Lower leg skin (tissue), 4 donors: ENCODE results near the gene AOPEP. TPM values are rescaled to one million over a fixed set of nuclear protein-coding genes. Genes with fewer than 3 reads are reported as not detected.

Source experiments
- DNase-seq, 2 donors: peaks; one replicate each; pipeline ENCODE4 v3.0.0-alpha.2; 2019; ENCODE audit warnings: low spot score in 2 of 2
- H3K4me3 ChIP-seq: fragments of 200-600 bp; sonication (generic); 2 replicates; pipeline ENCODE4 v1.5.1; 2017; ENCODE audit warnings: mild to moderate bottlenecking, low read depth; ENCODE audit not compliant: poor library complexity, severe bottlenecking
- CTCF ChIP-seq, 3 donors: fragments of 450-650 bp; IDR thresholded peaks; one replicate each; pipeline ENCODE4 v1.5.1; 2016; ENCODE audit warnings: antibody characterized with exemption in 3 of 3, mild to moderate bottlenecking in 3 of 3, moderate library complexity in 2 of 3
- POLR2A ChIP-seq, 2 donors: fragments of 450-650 bp; IDR thresholded peaks; one replicate each; pipeline ENCODE4 v1.6.1; 2016 to 2017; ENCODE audit warnings: antibody characterized with exemption in 2 of 2, mild to moderate bottlenecking in 1 of 2, moderate library complexity in 1 of 2
- WGBS, 2 donors: methylation state at CpG; one replicate each; pipeline ENCODE4 v1.1.5; 2018; 5-methylcytosine and 5-hydroxymethylcytosine counted together
- intact Hi-C: fragments of 100-400 bp; cut with DNase I; formaldehyde crosslinking; loops from one replicate; pipeline ENCODE4 v1.15.0; 2023; ENCODE audit warnings: low total_unique reads
- total RNA-seq, 4 donors: library from RNA; depleted of rRNA; stranded (reverse); fragments of >200 nt; gene quantifications; one replicate each; pipeline ENCODE4 v1.1.0, GENCODE V29; 2016

AOPEP gene
- total RNA-seq, 4 donors from 2014 or later: 66.3 to 136 (median 118) TPM

DNA sequence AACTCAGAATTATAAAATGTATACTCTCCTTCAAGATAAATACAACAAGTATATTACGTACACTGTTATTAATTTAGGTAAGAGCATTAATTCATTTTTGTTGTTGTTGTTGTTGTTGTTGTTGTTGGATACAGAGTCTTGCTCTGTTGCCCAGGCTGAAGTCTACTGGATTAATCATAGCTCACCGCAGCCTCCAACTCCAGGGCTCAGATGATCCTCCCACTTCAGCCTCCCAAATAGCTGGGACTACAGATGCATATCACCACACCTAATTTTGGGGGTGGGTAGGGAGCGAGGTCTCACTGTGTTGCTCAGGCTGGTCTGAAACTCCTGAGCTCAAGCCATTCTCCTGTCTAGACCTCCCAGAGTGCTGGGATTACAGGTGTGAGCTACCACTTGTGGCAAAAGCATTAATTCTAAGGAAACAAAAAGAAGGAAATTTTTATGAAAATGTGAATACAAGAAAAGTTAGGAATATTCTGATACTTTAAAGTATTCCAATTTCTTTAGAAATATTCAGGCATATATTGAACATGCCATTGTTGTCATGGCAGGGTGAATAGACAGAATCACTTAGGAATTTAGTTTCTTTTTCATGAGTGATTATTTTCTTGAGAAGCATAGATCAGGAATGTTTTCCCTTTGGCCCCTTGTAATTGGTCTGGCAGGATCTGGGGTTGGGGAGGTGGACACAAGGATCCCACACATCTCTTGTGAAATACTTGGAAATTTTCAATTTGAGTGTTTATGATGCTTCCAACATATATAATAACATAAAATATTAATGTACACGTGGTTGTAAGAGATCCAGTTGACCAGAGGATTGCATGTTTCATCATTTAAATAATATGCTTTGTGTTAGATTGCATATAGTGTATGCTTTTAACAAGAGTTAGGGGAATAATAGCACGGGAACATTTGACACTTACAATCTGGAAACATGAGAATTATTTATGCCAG, 327.4 kb downstream of the AOPEP start:
- intact Hi-C loops: no loop called here
- WGBS, 2 donors: 59 to 70% methylated on average over 5 of the region's 5 CpGs
- TF ChIP-seq POLR2A (IDR thresholded peaks at IDR 0.05) (no peak), CTCF (IDR thresholded peaks at IDR 0.05) (no peak)
- no peak overlapping the region for H3K4me3 ChIP-seq
- no peak for DNase-seq

GRCh38 chr9:95055334-95055850, 328.9 kb downstream of the AOPEP start:
- no peak for DNase-seq
- TF ChIP-seq CTCF (IDR thresholded peaks at IDR 0.05): no peak
- TF ChIP-seq POLR2A (IDR thresholded peaks at IDR 0.05): no peak
- no peak overlapping the region for H3K4me3 ChIP-seq
- intact Hi-C loops: no loop called here
- 15 to 21% methylated on average over 6 of the region's 6 CpGs for WGBS, 2 donors

DNA sequence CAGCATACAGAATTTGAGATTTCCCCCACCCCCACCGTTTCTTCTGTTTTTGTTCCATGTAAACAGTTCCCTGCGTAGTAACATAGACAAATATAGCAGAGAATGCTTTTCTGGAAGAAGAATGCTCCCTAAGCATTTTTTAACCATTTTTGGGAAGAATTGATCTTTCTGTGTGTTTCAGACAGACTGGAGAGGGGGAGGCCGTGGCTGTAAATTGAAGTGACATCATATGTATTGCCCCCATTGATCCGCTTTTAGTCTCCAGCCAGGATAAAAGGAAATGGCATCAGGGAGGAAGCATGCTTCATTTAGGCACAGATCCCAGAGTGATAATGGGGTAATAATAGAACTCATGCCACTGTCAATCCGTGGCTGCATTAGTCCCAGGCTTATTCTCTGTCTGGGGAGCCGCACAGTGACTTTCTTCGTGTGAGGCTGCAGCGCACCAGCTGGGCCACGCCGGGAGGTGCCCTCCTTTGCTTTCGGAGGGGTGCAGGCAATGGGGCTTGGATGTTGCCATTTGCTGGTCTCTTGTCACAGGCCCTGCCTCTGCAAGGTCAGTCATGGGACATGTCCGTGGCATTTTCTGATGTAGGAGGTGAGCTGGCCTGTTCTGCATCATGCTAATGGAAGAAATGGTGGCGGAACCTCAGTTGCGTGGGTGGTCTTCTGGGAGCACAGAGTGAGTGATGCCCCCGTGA, 329.5 kb downstream of the AOPEP start:
- DNase-seq: no peak
- no peak overlapping the region for H3K4me3 ChIP-seq
- 23 to 34% methylated on average over 15 of the region's 15 CpGs for WGBS, 2 donors
- TF ChIP-seq POLR2A (IDR thresholded peaks at IDR 0.05) (no peak), CTCF (IDR thresholded peaks at IDR 0.05) (no peak)
- intact Hi-C loops: no loop called here

GRCh38 chr9:95057101-95057500, 330.6 kb downstream of the AOPEP start:
- no peak for TF ChIP-seq CTCF (IDR thresholded peaks at IDR 0.05)
- TF ChIP-seq POLR2A (IDR thresholded peaks at IDR 0.05): no peak
- no peak overlapping the region for H3K4me3 ChIP-seq
- no peak for DNase-seq
- intact Hi-C loops: no loop called here
- WGBS, 2 donors: 45 to 47% methylated on average over 10 of the region's 10 CpGs

GRCh38 chr9:95058121-95058785, 331.8 kb downstream of the AOPEP start:
- intact Hi-C loops: no loop called here
- TF ChIP-seq POLR2A (IDR thresholded peaks at IDR 0.05) (no peak), CTCF (IDR thresholded peaks at IDR 0.05) (no peak)
- WGBS, 2 donors: 46 to 55% methylated on average over 7 of the region's 7 CpGs
- no peak for DNase-seq
- no peak overlapping the region for H3K4me3 ChIP-seq
